ENCODE data around the gene DAG1. TPM values are rescaled to one million over a fixed set of nuclear protein-coding genes. Genes with fewer than 3 reads are reported as not detected.

The DAG1 gene
- total RNA-seq (100 to 1,000 TPM in 1 of 6 donors, 10 to 100 TPM in 5; 60.8 to 108 (median 71.6) TPM), polyA plus RNA-seq (10 to 100 TPM; 15.5 to 19.9 TPM)

DNA sequence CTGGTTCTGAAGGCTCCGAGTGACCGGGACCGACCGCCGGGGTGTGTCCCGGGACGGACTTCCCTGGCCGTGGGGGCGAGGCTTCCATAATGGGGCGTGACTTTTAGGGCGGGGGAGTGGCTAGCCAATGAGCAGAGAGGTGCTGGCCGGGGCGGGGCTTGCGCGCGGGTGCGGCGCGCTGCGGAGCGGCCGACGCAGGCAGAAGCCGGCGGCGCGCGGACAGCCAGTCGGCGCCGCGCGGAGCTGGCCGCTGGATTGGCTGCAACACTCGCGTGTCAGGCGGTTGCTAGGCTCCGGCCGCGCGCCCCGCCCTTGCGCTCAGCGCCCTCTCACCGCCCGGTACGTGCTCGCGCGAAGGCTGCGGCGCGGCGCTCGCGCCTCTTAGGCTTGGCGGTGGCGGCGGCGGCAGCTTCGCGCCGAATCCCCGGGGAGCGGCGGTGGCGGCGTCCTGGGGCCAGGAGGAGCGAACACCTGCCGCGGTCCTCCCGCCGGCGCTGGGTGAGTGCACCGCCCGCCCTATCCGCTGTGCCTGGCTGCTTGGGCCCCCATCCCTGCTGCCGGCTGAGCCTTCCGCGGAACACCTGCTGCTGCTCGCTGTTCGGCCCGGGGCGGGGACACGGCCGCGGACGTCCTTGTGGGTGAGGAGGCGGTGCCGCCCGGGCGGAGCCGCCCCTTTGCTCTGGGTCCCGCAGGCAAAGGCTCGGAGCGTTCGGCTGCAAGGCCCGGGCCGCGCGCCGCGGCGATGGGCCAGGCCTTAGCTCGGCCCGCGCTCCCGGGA lies at the start of gene DAG1:
TSS of gene DAG1 (plus strand) at position 332 of the 778 bp plus-strand sequence. CDS start 40,268 bp downstream, outside the sequence.
- peak within 1 kb of the TSS; percentile 75 to 96 (median 83) for H3K4me3 ChIP-seq
- intact Hi-C loops (cut with DNase I): loop anchor here in 1 of 3 donors (5.0 kb wide), 1 partner anchor 42 kb away; no protein-coding TSS in a partner anchor
- H3K36me3 ChIP-seq: no peaks in the 10 kb centered on the region
- FAIRE-seq (no peak), DNase-seq (peak; percentile 98 to 99 (median 98)), ATAC-seq (peak; percentile 84 to 91 (median 87))
- TF ChIP-seq, protein P1, sequence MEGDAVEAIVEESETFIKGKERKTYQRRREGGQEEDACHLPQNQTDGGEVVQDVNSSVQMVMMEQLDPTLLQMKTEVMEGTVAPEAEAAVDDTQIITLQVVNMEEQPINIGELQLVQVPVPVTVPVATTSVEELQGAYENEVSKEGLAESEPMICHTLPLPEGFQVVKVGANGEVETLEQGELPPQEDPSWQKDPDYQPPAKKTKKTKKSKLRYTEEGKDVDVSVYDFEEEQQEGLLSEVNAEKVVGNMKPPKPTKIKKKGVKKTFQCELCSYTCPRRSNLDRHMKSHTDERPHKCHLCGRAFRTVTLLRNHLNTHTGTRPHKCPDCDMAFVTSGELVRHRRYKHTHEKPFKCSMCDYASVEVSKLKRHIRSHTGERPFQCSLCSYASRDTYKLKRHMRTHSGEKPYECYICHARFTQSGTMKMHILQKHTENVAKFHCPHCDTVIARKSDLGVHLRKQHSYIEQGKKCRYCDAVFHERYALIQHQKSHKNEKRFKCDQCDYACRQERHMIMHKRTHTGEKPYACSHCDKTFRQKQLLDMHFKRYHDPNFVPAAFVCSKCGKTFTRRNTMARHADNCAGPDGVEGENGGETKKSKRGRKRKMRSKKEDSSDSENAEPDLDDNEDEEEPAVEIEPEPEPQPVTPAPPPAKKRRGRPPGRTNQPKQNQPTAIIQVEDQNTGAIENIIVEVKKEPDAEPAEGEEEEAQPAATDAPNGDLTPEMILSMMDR (IDR thresholded peaks at IDR 0.05): no peak
- no peaks in the 10 kb centered on the region for H3K27me3 ChIP-seq
- 1% methylated on average over 53 to 108 of the region's 108 CpGs for WGBS, 2 donors
- peak within 1 kb of the TSS; percentile 83 to 97 (median 97) for H3K27ac ChIP-seq
- no peaks in the 10 kb centered on the region for H3K9me3 ChIP-seq
- peaks cover 20 to 45% (median 39%) of the 10 kb centered on the region in 3 donors for H3K4me1 ChIP-seq

DNA sequence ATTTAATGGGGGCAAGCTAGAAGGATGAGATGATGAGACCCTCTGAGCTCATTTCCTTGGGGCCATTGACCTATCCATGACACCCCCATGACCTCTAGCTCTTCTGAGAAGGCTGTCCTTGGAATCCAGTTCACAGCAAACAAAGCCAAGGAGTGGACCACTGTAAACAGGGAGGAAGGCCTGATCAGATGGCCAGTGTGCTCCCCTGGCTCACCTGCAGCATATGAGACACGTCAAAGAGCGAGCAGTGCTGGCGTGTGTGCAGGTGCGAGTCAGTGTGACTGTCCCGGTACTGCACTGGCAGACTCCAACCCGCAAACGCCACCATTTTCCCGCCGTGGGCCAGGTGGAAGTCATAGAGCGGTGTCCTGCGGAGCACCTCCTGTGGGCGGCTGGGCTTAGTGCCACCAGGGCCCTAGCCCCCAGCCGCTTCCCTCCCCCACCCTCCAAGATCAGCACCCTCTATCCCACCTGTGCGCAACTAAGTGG lies 48.1 kb upstream of the DAG1 start:
- no peak for FAIRE-seq
- H3K36me3 ChIP-seq: peaks cover 0 to 12% (median 0%) of the 10 kb centered on the region in 3 donors
- TF ChIP-seq, protein P1 (IDR thresholded peaks at IDR 0.05): no peak
- no peaks in the 10 kb centered on the region for H3K27me3 ChIP-seq
- peaks cover 7 to 20% (median 12%) of the 10 kb centered on the region in 3 donors for H3K4me1 ChIP-seq
- H3K27ac ChIP-seq: peak overlapping the region; percentile 41 to 69 (median 58)
- no peaks in the 10 kb centered on the region for H3K9me3 ChIP-seq
- H3K4me3 ChIP-seq: peak overlapping the region; percentile 16 to 56 (median 41)
- ATAC-seq: peak; percentile 36 to 58 (median 44)
- intact Hi-C loops (cut with DNase I): no loop called here
- DNase-seq: peak in 1 of 6 donors; percentile 77
- 10 to 14% methylated on average over 14 of the region's 14 CpGs for WGBS, 2 donors

DNA sequence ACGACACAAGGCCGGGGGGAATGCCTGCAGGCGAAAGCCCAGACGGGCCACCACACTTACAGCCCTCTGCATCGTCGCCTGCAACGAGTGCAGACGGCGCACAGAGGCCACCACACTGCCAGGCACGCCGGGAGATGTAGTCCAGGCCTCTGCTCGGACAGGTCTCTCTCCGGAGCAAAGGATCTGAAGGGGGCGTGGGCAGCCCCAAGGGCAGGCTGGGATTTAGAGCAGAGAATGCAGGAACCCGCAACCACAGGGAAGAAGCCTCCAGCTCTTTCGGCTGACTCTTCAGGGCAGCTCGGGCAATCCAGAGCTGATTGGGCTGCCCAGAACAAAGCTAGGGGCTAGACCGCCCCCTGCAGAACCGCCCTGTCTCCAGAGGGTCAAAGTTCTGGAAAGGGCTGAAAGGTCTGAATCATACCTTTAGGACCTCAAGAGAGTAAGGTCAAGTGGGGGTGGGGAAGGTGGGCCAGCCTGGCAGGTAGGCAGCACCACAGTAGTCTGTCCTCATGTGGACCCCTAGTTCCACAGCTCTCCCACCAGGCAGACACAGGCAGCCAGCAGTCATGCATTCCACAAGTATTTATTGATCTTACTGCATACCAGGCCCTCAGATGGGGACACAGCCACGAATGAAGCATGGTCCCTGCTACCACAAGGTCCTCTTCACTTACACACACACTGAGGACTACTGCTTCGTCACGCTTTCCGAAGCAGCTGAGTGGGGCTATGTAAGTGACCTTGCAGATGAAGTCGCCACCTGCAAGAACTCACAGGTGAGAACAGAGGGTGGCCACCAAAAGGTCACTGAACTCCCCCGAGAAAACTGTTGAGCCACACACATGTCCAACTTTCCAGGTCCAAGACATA lies 47.5 kb upstream of the DAG1 start, which contains the start of gene AMT:
TSS of gene AMT (minus strand) at position 95 of the 870 bp plus-strand sequence. CDS start at position 72, 23 bp downstream.
- Histone ChIP-seq H3K27ac (peak within 1 kb of the TSS; percentile 52 to 69 (median 59)), H3K4me3 (peak within 1 kb of the TSS; percentile 16 to 56 (median 41)), H3K9me3 (no peaks in the 10 kb centered on the region), H3K27me3 (no peaks in the 10 kb centered on the region), H3K36me3 (peaks cover 0 to 6% (median 0%) of the 10 kb centered on the region in 3 donors), H3K4me1 (peaks cover 7 to 20% (median 12%) of the 10 kb centered on the region in 3 donors)
- 10 to 21% methylated on average over 25 of the region's 25 CpGs for WGBS, 2 donors
- TF ChIP-seq, protein P1 (IDR thresholded peaks at IDR 0.05): no peak
- DNase-seq: peak; percentile 75 to 93 (median 78)
- ATAC-seq: peak; percentile 86 to 93 (median 92)
- no peak for FAIRE-seq
- intact Hi-C loops (cut with DNase I): no loop called here

DNA sequence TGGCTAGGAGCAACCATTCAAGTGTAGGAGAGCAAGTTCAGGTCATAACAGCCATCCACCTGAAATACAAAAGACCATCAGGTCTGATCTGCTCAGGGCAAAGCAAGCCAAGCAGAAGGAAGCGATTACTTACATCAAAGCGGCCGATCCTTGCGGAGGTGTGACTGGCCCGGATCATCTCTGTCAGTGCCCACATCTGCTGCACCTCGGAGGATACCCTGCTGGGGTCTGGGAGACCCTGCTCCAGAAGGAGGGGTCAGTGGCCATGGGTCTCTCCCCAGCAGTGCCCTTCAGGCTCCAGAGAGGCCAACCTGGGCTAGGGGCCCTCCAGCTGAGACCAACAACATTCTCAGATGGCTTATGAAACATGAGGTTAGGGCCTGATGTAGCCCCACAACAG lies 45.3 kb upstream of the DAG1 start:
- ATAC-seq: no peak
- no peaks in the 10 kb centered on the region for H3K27me3 ChIP-seq
- TF ChIP-seq, protein P1 (IDR thresholded peaks at IDR 0.05): no peak
- H3K4me3 ChIP-seq: no peak overlapping the region
- H3K36me3 ChIP-seq: peaks cover 0 to 6% (median 0%) of the 10 kb centered on the region in 3 donors
- DNase-seq: no peak
- FAIRE-seq: no peak
- H3K27ac ChIP-seq: no peak overlapping the region
- intact Hi-C loops (cut with DNase I): no loop called here
- H3K4me1 ChIP-seq: peaks cover 7 to 25% (median 12%) of the 10 kb centered on the region in 3 donors
- 92 to 95% methylated on average over 6 of the region's 6 CpGs for WGBS, 2 donors
- H3K9me3 ChIP-seq: no peaks in the 10 kb centered on the region
